Activated CD4-positive, alpha-beta memory T cell treated with anti-CD3 and anti-CD28 coated beads, Interleukin-2, amount 10 ng/mL, durations not matched to agents 7 days and 5 days (primary cell): Measurements from ENCODE around the gene DDR1. TPM values are rescaled to one million over a fixed set of nuclear protein-coding genes. Genes with fewer than 3 reads are reported as not detected.

Experiments used
- CTCF ChIA-PET: fragments of 350-600 bp; sonication (Branson Sonifier 250); formaldehyde crosslinking; loops from one replicate; lab custom pipeline; 2021; ENCODE audit warnings: antibody characterized with exemption, inconsistent platforms; lab: Charles Lee
- POLR2A ChIA-PET: fragments of 350-600 bp; sonication (Branson Sonifier 250); formaldehyde crosslinking; loops from one replicate; lab custom pipeline; 2021; ENCODE audit warnings: antibody characterized with exemption; lab: Charles Lee
- DNase-seq: peaks from one replicate; pipeline ENCODE4 v3.0.0-alpha.2; 2020
- H3K27ac Mint-ChIP-seq: one replicate; pipeline ENCODE4 v1.8.0; 2021; ENCODE audit warnings: mild to moderate bottlenecking, mixed read lengths
- H3K27me3 Mint-ChIP-seq: one replicate; pipeline ENCODE4 v1.8.0; 2021; ENCODE audit warnings: mixed read lengths
- H3K36me3 Mint-ChIP-seq: one replicate; pipeline ENCODE4 v1.8.0; 2021; ENCODE audit warnings: low read depth, mixed read lengths
- H3K4me1 Mint-ChIP-seq: one replicate; pipeline ENCODE4 v1.8.0; 2021; ENCODE audit warnings: mixed read lengths
- H3K4me3 Mint-ChIP-seq: one replicate; pipeline ENCODE4 v1.8.0; 2021; ENCODE audit warnings: mild to moderate bottlenecking, mixed read lengths
- H3K9me3 Mint-ChIP-seq: one replicate; pipeline ENCODE4 v1.8.0; 2021; ENCODE audit warnings: mixed read lengths
- total RNA-seq, 2 experiments: library from RNA; stranded (reverse); gene quantifications; one replicate each; pipeline ENCODE4 v1.2.3, GENCODE V29; 2021

The DDR1 gene
- total RNA-seq, 2 experiments from 2014 or later = 1.8 to 3.2 TPM

DNA sequence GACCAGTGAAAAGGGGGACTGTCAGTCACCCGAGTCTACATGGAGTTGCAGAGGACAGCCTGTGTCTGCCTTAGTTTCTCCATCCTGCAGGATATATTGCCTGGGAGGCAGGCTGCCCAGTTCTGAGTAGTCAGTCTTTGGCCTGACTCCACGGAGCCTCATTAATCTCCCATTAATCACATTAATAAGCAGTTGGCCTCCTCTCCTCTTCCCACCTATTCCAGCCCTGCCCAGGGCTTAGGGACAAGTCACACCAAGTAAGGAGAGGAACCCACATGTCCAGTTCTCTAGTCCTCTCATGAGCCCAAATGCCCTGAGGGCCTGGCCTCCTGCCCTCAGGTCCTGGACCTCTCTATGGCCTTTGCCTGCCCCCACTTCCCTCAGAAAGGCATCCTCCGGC lies 55.2 kb downstream of the DDR1 start:
- ChIA-PET POLR2A (no interaction called here), CTCF (no interaction called here)
- H3K27ac Mint-ChIP-seq = no peak overlapping the region
- no peaks in the 10 kb centered on the region for H3K9me3 Mint-ChIP-seq
- H3K4me3 Mint-ChIP-seq = no peak overlapping the region
- peaks cover 44% of the 10 kb centered on the region for H3K27me3 Mint-ChIP-seq
- H3K36me3 Mint-ChIP-seq = no peaks in the 10 kb centered on the region
- no peak for DNase-seq
- no peaks in the 10 kb centered on the region for H3K4me1 Mint-ChIP-seq

DNA sequence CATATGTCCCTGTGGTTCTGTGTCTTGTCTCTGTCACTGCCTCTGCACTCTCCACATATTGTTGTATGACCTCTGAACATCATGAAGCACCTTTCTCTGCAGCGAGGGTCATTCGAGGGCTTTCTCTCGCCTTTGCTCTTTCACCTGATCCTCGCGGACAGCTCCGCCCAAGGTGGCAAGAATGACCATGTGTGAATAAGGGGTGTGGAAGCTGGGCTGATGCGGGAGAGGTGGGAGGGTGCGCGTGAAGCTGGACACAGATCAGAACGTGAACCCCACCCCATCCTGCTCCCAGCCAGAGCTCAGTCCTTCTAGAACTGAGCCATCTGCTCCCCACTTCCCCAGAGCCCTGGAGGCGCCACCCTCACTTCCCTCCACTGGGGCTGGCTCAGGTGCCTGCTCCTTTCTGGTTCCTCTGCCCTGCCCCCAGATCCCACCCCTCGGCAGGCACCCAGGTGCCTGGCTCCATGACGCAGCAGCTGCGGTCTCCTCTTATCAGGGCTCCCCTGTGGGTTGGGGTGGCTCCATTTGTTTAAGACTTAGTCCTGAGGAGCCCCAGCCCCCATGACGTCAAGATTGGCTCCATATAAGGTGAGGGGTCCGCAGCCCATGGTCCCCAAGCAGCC lies 56.2 kb downstream of the DDR1 start, which contains the start of gene MUCL3:
TSS of gene MUCL3 (plus strand) at position 613 of the 626 bp plus-strand sequence. CDS start 27 bp downstream, outside the sequence.
- Mint-ChIP-seq H3K4me1 (no peaks in the 10 kb centered on the region), H3K4me3 (no peak within 1 kb of the TSS)
- CTCF ChIA-PET = interaction anchor here (0.9 kb wide), 1 partner anchor 129 kb away, joined by 3 read pairs; no protein-coding TSS in a partner anchor

DNA sequence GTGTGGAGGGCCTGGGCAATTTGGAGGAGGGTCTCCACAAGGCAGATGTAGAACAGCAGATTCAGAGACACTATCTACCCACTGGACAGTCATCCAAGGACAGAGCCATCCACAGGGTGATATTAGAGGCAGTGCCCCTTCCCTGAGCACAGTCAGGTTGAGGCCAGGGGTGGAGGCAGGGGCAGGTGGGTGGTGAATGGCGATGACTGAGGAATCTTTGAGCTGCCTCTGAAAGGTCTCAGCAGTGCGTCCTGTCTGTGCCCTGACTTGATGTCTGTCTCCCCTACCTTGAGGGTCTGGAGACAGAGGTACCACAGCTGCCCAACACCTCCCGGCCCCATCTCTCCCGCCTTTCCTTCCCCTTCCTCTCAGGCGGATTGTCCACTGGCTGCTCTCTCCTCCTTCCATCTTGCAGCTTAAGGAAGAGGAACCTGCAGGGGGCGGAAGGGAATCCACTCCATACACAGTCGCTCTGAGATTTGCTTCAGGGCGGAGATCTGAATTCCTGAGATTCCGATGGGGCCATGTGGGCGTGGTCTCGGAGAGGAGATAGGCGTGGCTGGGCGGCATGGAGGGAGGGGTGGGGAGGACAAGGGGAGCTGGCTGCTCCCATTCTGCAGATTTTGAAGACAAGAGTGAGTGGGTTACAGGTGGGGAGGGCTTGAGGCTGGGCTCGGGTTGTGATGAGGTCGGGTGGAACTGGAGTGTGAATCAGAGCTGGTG lies 58.2 kb downstream of the DDR1 start:
- peaks cover 53% of the 10 kb centered on the region for H3K27me3 Mint-ChIP-seq

More for the DNA sequence above, 56.2 kb downstream of the DDR1 start, which contains the start of gene MUCL3:
- no peak within 1 kb of the TSS for H3K27ac Mint-ChIP-seq
- H3K36me3 Mint-ChIP-seq = no peaks in the 10 kb centered on the region
- POLR2A ChIA-PET = no interaction called here
- no peaks in the 10 kb centered on the region for H3K9me3 Mint-ChIP-seq
- peaks cover 48% of the 10 kb centered on the region for H3K27me3 Mint-ChIP-seq
- DNase-seq = no peak

DNA sequence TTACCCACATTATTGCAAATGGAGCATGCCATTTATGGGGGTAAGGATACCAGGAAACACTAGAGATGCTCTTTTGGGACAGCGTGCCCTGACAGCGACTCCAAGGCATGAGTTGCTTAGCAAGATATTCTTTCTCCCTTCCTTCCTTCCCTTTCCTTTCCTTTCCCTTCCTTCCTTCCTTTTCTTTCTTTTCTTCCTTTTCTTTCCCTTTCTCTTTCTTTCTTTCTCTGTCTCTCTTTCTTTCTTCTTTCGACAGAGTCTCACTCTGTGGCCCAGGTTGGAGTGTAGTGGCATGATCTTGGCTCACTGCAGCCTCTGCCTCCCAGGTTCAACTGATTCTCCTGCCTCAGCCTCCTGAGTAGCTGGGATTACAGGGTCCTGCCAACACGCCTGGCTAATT lies 59.7 kb downstream of the DDR1 start:
- Mint-ChIP-seq H3K27me3 (peaks cover 64% of the 10 kb centered on the region), H3K27ac (no peak overlapping the region), H3K36me3 (no peaks in the 10 kb centered on the region), H3K4me1 (no peaks in the 10 kb centered on the region), H3K9me3 (no peaks in the 10 kb centered on the region), H3K4me3 (no peak overlapping the region)
- POLR2A ChIA-PET = no interaction called here
- DNase-seq = no peak
- CTCF ChIA-PET = interaction anchor here (1.6 kb wide), 1 partner anchor 143 kb away, joined by 4 read pairs; no protein-coding TSS in a partner anchor

More for the DNA sequence above, 58.2 kb downstream of the DDR1 start:
- Mint-ChIP-seq H3K4me1 (no peaks in the 10 kb centered on the region), H3K36me3 (no peaks in the 10 kb centered on the region), H3K4me3 (no peak overlapping the region), H3K9me3 (no peaks in the 10 kb centered on the region), H3K27ac (no peak overlapping the region)
- CTCF ChIA-PET = interaction anchor here (1.3 kb wide), 1 partner anchor 137 kb away, joined by 3 read pairs; no protein-coding TSS in a partner anchor
- DNase-seq = no peak
- POLR2A ChIA-PET = interaction anchor here (0.6 to 1.6 kb wide), 2 partner anchors 13 to 25 kb away, joined by 3 to 4 read pairs; no protein-coding TSS in a partner anchor

DNA sequence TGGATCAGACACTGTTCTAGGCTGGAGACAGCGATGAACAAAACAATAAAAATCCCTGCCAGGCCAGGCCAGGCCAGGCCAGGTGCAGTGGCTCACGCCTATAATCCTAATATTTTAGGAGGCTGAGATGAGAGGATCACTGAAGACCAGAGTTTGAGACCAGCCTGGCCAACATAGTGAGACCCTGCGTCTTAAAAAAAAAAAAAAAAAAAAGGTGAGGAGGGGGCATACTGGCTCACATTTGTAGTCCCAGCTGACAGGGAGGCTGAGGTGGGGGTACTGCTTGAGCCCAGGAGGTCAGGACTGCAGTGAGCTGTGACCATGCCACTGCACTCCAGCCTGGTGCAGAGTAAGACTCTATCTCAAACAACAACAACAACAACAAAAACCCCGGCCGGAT lies 61.0 kb downstream of the DDR1 start:
- no peaks in the 10 kb centered on the region for H3K36me3 Mint-ChIP-seq
- H3K4me1 Mint-ChIP-seq = no peaks in the 10 kb centered on the region
- CTCF ChIA-PET = interaction anchor here (0.7 to 1.1 kb wide), 2 partner anchors 30 to 32 kb away, joined by 3 read pairs; no protein-coding TSS in a partner anchor
- H3K27me3 Mint-ChIP-seq = peaks cover 71% of the 10 kb centered on the region
- POLR2A ChIA-PET = no interaction called here
- no peaks in the 10 kb centered on the region for H3K9me3 Mint-ChIP-seq
- no peak overlapping the region for H3K27ac Mint-ChIP-seq
- H3K4me3 Mint-ChIP-seq = no peak overlapping the region
- DNase-seq = no peak

DNA sequence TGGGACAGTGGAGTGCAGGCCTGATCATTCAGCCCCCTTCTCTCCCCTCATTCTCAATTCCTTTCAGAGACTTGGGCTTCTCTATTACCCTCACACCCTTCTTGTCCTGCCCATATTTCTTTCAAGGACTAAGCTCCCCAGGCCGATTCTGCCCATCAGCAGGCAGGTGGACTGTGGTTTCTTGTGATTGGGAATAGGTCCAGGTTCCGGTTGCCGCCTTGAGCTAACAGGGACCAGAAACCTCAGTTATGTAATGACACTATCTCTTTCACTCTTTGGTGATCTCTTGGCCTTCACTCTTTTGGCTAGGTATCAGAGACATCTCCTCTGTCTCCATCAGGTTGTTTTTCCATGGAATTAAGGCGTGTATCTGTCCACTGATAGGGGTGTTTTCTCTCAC lies 62.9 kb downstream of the DDR1 start:
- no peaks in the 10 kb centered on the region for H3K9me3 Mint-ChIP-seq
- ChIA-PET POLR2A (no interaction called here), CTCF (interaction anchor here (0.8 kb wide), 1 partner anchor 140 kb away, joined by 3 read pairs; no protein-coding TSS in a partner anchor)
- peaks cover 76% of the 10 kb centered on the region for H3K27me3 Mint-ChIP-seq
- no peak for DNase-seq
- no peaks in the 10 kb centered on the region for H3K4me1 Mint-ChIP-seq
- H3K27ac Mint-ChIP-seq = no peak overlapping the region
- no peak overlapping the region for H3K4me3 Mint-ChIP-seq
- H3K36me3 Mint-ChIP-seq = no peaks in the 10 kb centered on the region

DNA sequence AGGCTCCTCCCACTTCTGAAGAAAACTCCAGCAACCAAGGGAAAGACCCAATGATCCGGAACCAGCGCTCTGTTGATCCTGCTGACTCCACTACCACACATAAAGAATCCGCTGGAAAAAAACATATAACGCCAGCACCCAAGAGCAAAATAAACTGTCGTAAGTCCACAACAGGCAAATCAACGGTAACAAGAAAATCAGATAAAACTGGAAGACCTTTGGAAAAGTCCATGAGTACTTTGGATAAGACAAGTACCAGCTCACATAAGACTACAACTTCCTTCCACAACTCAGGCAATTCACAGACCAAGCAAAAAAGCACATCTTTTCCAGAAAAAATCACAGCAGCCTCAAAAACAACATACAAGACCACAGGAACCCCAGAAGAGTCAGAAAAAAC lies 64.5 kb downstream of the DDR1 start:
- Mint-ChIP-seq H3K9me3 (no peaks in the 10 kb centered on the region), H3K4me1 (no peaks in the 10 kb centered on the region), H3K27me3 (peaks cover 76% of the 10 kb centered on the region), H3K36me3 (no peaks in the 10 kb centered on the region), H3K4me3 (no peak overlapping the region), H3K27ac (no peak overlapping the region)
- ChIA-PET CTCF (no interaction called here), POLR2A (no interaction called here)
- DNase-seq = no peak

Other genes with a start within 250 kb of the DDR1 start
- 10 to 100 TPM; 21.7 to 24.4 TPM for gene C6orf136, start 237.4 kb upstream of the DDR1 start, total RNA-seq
- gene DHX16, start 211.5 kb upstream of the DDR1 start, total RNA-seq = 10 to 100 TPM; 35.6 to 37.6 TPM
- gene PPP1R18, start 197.9 kb upstream of the DDR1 start, total RNA-seq = 100 to 1,000 TPM; 269 to 283 TPM
- gene NRM, start 193.5 kb upstream of the DDR1 start, total RNA-seq = 10 to 100 TPM; 40.5 to 41.1 TPM
- 10 to 100 TPM; 49.7 to 54.6 TPM for gene MDC1, start 167.2 kb upstream of the DDR1 start, total RNA-seq
- 1,000 to 10,000 TPM; 1,162 to 1,172 TPM for gene TUBB, start 164.2 kb upstream of the DDR1 start, total RNA-seq
- gene FLOT1, start 141.8 kb upstream of the DDR1 start, total RNA-seq = 100 to 1,000 TPM; 125 to 131 TPM
- gene IER3, start 140.0 kb upstream of the DDR1 start, total RNA-seq = 10 to 100 TPM; 11.2 to 13.1 TPM
- gene GTF2H4, start 23.7 kb downstream of the DDR1 start, total RNA-seq = 10 to 100 TPM; 25.6 to 26.4 TPM
- 10 to 100 TPM; 33.6 to 37.0 TPM for gene VARS2, start 29.7 kb downstream of the DDR1 start, total RNA-seq
- gene SFTA2, start 47.7 kb downstream of the DDR1 start, total RNA-seq = not detected
- gene MUCL3, start 56.5 kb downstream of the DDR1 start, total RNA-seq = not detected
- gene MUC21, start 99.2 kb downstream of the DDR1 start, total RNA-seq = not detected
- gene MUC22, start 126.0 kb downstream of the DDR1 start, total RNA-seq = not detected
- gene C6orf15, start 228.1 kb downstream of the DDR1 start, total RNA-seq = not detected
- gene PSORS1C1, start 230.3 kb downstream of the DDR1 start, total RNA-seq = not detected
- gene CDSN, start 235.9 kb downstream of the DDR1 start, total RNA-seq = not detected